IMR-90 (cell line): ENCODE data around the gene RPS16. TPM values are rescaled to one million over a fixed set of nuclear protein-coding genes. Genes with fewer than 3 reads are reported as not detected.

Experiments used
- ATAC-seq: fragments of 200-7000 bp; cut with Tn5 transposase; 2 replicates; pipeline ENCODE4 v1.9.1; 2020; ENCODE audit warnings: low read depth, mild to moderate bottlenecking, moderate library complexity
- BruUV-seq: library from RNA; stranded (reverse); fragments of 400-500 nt; replicated peaks from 2 replicates; lab custom pipeline; 2021; lab: Mats Ljungman, UMichigan
- CTCF ChIA-PET: fragments of 300-600 bp; formaldehyde crosslinking; extraction: SDS; loops from one replicate; lab custom pipeline; 2021; ENCODE audit warnings: antibody characterized with exemption; lab: Yijun Ruan, JAX
- POLR2A ChIA-PET: fragments of 300-600 bp; sonication (Branson Sonifier 250); formaldehyde crosslinking; loops from one replicate; lab custom pipeline; 2022; ENCODE audit warnings: antibody characterized with exemption; ENCODE audit not compliant: unreplicated experiment; lab: Charles Lee
- DNase-seq: peaks from one replicate; pipeline ENCODE4 v3.0.0; 2013
- H2AFZ ChIP-seq: replicated peaks from 2 replicates; pipeline ENCODE3; 2013; ENCODE audit warnings: low read length, mild to moderate bottlenecking; ENCODE audit not compliant: poor library complexity
- H2AK5ac ChIP-seq: 2 replicates; pipeline ENCODE4 v1.6.1; 2013; ENCODE audit warnings: low read depth, low read length, inconsistent platforms
- H2AK9ac ChIP-seq: replicated peaks from 2 replicates; pipeline ENCODE3; 2013; ENCODE audit warnings: mild to moderate bottlenecking, low read depth, low read length, moderate library complexity; ENCODE audit not compliant: poor library complexity
- H2BK120ac ChIP-seq: 2 replicates; pipeline ENCODE4 v1.6.1; 2013; ENCODE audit warnings: low read depth, low read length, inconsistent platforms
- H2BK15ac ChIP-seq: 3 replicates; pipeline ENCODE4 v1.6.1; 2013; ENCODE audit warnings: low read depth, low read length, inconsistent platforms
- H2BK20ac ChIP-seq: 2 replicates; pipeline ENCODE4 v1.6.1; 2013; ENCODE audit warnings: low read depth, mild to moderate bottlenecking, inconsistent platforms, low read length, moderate library complexity
- H2BK5ac ChIP-seq: 2 replicates; pipeline ENCODE4 v1.6.1; 2013; ENCODE audit warnings: mild to moderate bottlenecking, low read depth, low read length, inconsistent platforms; ENCODE audit not compliant: poor library complexity, severe bottlenecking
- H3K14ac ChIP-seq: replicated peaks from 2 replicates; pipeline ENCODE4 v1.6.1; 2013; ENCODE audit warnings: low read depth, low read length, inconsistent platforms
- H3K18ac ChIP-seq: 2 replicates; pipeline ENCODE4 v1.6.1; 2013; ENCODE audit warnings: low read depth, low read length, control low read depth
- H3K23ac ChIP-seq: 2 replicates; pipeline ENCODE4 v1.6.1; 2013; ENCODE audit warnings: low read depth, low read length, inconsistent platforms
- H3K27ac ChIP-seq: 2 replicates; pipeline ENCODE4 v1.5.1; 2013; ENCODE audit warnings: mild to moderate bottlenecking, control low read depth, low read length; ENCODE audit not compliant: insufficient read depth
- H3K27me3 ChIP-seq: 2 replicates; pipeline ENCODE4 v1.6.1; 2013; ENCODE audit warnings: low read length; ENCODE audit not compliant: control insufficient read depth, insufficient read depth
- H3K36me3 ChIP-seq: 2 replicates; pipeline ENCODE4 v1.6.1; 2013; ENCODE audit warnings: low read length, mixed read lengths; ENCODE audit not compliant: control insufficient read depth, insufficient read depth
- H3K4ac ChIP-seq: 2 replicates; pipeline ENCODE4 v1.6.1; 2013; ENCODE audit warnings: low read depth, low read length, inconsistent platforms
- H3K4me1 ChIP-seq: 2 replicates; pipeline ENCODE4 v1.6.1; 2013; ENCODE audit warnings: low read length, mixed read lengths; ENCODE audit not compliant: control insufficient read depth, insufficient read depth
- H3K4me2 ChIP-seq: 2 replicates; pipeline ENCODE4 v1.6.1; 2013; ENCODE audit warnings: low read depth, mild to moderate bottlenecking, control low read depth, low read length, moderate library complexity
- H3K4me3 ChIP-seq: 2 replicates; pipeline ENCODE4 v1.5.1; 2013; ENCODE audit warnings: low read depth, mild to moderate bottlenecking, control low read depth, low read length, moderate library complexity; ENCODE audit not compliant: insufficient read depth
- H3K56ac ChIP-seq: 2 replicates; pipeline ENCODE4 v1.6.1; 2013; ENCODE audit warnings: low read length, inconsistent platforms; ENCODE audit not compliant: insufficient read depth; ENCODE audit errors: extremely low read depth
- H3K79me1 ChIP-seq, 2 experiments: 2 replicates each; pipeline ENCODE4 v1.6.1; 2013; ENCODE audit warnings: low read length in 2 of 2, inconsistent platforms in 1 of 2, low read depth in 1 of 2
- H3K9ac ChIP-seq: 2 replicates; pipeline ENCODE4 v1.6.1; 2013; ENCODE audit warnings: low read depth, low read length, control low read depth
- H3K9me1 ChIP-seq: 2 replicates; pipeline ENCODE4 v1.6.1; 2013; ENCODE audit warnings: low read length, inconsistent platforms; ENCODE audit not compliant: insufficient read depth
- H3K9me3 ChIP-seq: 2 replicates; pipeline ENCODE4 v1.6.1; 2013; ENCODE audit warnings: low read length; ENCODE audit not compliant: control insufficient read depth, insufficient read depth
- H4K20me1 ChIP-seq: 2 replicates; pipeline ENCODE4 v1.6.1; 2013; ENCODE audit warnings: low read length, inconsistent platforms; ENCODE audit not compliant: insufficient read depth
- H4K5ac ChIP-seq: 2 replicates; pipeline ENCODE4 v1.6.1; 2013; ENCODE audit warnings: mild to moderate bottlenecking, low read depth, low read length, control low read depth
- H4K8ac ChIP-seq, 2 experiments: 2 replicates each; pipeline ENCODE4 v1.6.1; 2013; ENCODE audit warnings: low read depth in 2 of 2, low read length in 2 of 2, control low read depth in 1 of 2, inconsistent platforms in 1 of 2
- H4K91ac ChIP-seq: 2 replicates; pipeline ENCODE4 v1.6.1; 2013; ENCODE audit warnings: low read depth, low read length, inconsistent platforms; ENCODE audit not compliant: insufficient read depth
- BHLHE40 ChIP-seq: fragments of 150-350 bp; IDR thresholded peaks from 2 replicates; pipeline ENCODE4 v1.6.1; 2016; ENCODE audit warnings: mild to moderate bottlenecking, low read depth, low read length
- CEBPB ChIP-seq: IDR thresholded peaks from 2 replicates; pipeline ENCODE4 v1.6.1; 2012; ENCODE audit warnings: low read depth, low read length, improper control_type of control experiment
- CHD1 ChIP-seq: IDR thresholded peaks from 2 replicates; pipeline ENCODE4 v1.6.1; 2012; ENCODE audit warnings: low read depth, low read length, improper control_type of control experiment
- MAZ ChIP-seq: IDR thresholded peaks from 2 replicates; pipeline ENCODE4 v1.6.1; 2012; ENCODE audit warnings: low read depth, mild to moderate bottlenecking, low read length, improper control_type of control experiment, moderate library complexity, borderline replicate concordance
- MXI1 ChIP-seq: IDR thresholded peaks from 2 replicates; pipeline ENCODE4 v1.6.1; 2012; ENCODE audit warnings: low read depth, mild to moderate bottlenecking, low read length, moderate library complexity, borderline replicate concordance
- RAD21 ChIP-seq: IDR thresholded peaks from 2 replicates; pipeline ENCODE4 v1.6.1; 2012; ENCODE audit warnings: low read length, improper control_type of control experiment
- RFX5 ChIP-seq: IDR thresholded peaks from 2 replicates; pipeline ENCODE4 v1.8.0; 2012; ENCODE audit warnings: low read depth, mild to moderate bottlenecking, low read length, moderate library complexity
- SMC3 ChIP-seq: fragments of 150-350 bp; IDR thresholded peaks from 2 replicates; pipeline ENCODE4 v1.6.1; 2016; ENCODE audit warnings: low read depth, mild to moderate bottlenecking, antibody characterized with exemption, low read length, moderate library complexity
- WGBS, 2 experiments: methylation state at CpG; one replicate each; pipeline versions ENCODE4 v1.1.5 to v1.1.7; 2013; ENCODE audit warnings: missing lambda C conversion rate in 2 of 2; ENCODE audit not compliant: insufficient read length in 1 of 2; ENCODE audit errors: extremely low coverage in 2 of 2; 5-methylcytosine and 5-hydroxymethylcytosine counted together
- dilution Hi-C: fragments of 300-500 bp; cut with HindIII; formaldehyde crosslinking; loops from one replicate; pipeline ENCODE4 v1.14.3; 2018; ENCODE audit warnings: low sequenced_read_pairs; ENCODE audit not compliant: unreplicated experiment
- in situ Hi-C: fragments of 300-500 bp; cut with MboI; formaldehyde crosslinking; loops from 3 replicates; pipeline ENCODE4 v1.14.3; 2019; ENCODE audit warnings: low sequenced_read_pairs, inconsistent platforms, mixed read lengths
- intact Hi-C: fragments of 100-400 bp; cut with micrococcal nuclease; formaldehyde crosslinking; loops from 2 replicates; pipeline ENCODE4 v1.10.0; 2022
- polyA plus RNA-seq, 3 experiments: library from polyadenylated mRNA; depleted of rRNA; stranded (reverse); fragments of >200 nt; gene quantifications; 2 replicates each; pipeline ENCODE4 v1.2.3, GENCODE V29; 2012; ENCODE audit warnings: low replicate concordance in 1 of 3
- total RNA-seq: library from RNA; depleted of rRNA; stranded (reverse); fragments of >200 nt; gene quantifications from 2 replicates; pipeline ENCODE4 v1.2.3, GENCODE V29; 2012
- TF ChIP-seq, protein P1 (sequence below): fragments of 150-350 bp; IDR thresholded peaks from 2 replicates; pipeline ENCODE4 v1.6.1; 2016; ENCODE audit warnings: low read depth, mild to moderate bottlenecking, low read length, moderate library complexity, borderline replicate concordance

RPS16 gene
- total and polyA plus RNA-seq, 2 of the 4 experiments (the other 2 are of a cell fraction) = 320 to 3,500 TPM

DNA sequence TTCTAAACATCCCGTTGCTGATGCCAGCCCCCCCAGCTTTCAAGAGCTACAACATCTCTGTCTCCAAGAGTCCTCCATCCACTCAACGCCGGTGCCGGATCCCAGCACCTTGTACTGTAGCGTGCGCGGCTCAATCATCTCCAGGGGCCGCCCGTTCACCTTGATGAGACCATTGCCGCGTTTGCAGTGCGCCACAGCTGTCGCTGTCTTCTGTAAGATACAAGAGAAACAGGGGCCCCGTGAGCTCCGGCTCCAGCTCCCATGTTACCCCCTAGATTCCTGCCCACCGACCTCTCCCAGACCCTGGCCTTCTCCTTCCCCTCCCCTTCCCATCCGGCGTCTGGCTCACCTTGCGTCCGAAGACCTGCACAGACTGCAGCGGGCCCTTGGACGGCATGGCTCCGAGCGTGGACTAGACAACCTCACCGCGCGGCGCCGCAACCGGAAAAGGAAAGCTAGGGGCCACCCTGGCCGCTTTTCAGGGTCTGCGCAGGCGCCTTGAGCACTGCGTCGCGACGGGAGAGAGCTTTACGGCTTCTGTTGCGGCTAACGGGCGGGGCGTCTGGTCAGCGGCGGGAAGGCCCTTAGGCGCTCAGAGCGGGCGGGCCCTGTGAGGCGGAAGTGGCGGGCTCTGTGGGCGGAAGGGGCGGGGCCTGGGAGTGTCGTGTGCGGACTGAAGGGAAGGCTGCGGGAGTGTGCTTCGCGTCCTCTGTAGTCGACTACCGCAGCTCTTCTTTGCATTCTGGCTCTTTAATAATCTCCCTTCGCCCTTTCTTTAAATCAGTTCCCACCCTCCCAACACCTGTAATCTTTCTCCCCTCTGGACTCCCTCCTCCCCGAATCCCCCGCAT is at the start of gene RPS16 (continued):
- TF ChIP-seq, protein P1, sequence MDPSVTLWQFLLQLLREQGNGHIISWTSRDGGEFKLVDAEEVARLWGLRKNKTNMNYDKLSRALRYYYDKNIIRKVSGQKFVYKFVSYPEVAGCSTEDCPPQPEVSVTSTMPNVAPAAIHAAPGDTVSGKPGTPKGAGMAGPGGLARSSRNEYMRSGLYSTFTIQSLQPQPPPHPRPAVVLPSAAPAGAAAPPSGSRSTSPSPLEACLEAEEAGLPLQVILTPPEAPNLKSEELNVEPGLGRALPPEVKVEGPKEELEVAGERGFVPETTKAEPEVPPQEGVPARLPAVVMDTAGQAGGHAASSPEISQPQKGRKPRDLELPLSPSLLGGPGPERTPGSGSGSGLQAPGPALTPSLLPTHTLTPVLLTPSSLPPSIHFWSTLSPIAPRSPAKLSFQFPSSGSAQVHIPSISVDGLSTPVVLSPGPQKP = no peak
- TF ChIP-seq RFX5 = no peak
- TF ChIP-seq MAZ = peak; percentile 78; the same call in 1 of the 2 replicates

DNA sequence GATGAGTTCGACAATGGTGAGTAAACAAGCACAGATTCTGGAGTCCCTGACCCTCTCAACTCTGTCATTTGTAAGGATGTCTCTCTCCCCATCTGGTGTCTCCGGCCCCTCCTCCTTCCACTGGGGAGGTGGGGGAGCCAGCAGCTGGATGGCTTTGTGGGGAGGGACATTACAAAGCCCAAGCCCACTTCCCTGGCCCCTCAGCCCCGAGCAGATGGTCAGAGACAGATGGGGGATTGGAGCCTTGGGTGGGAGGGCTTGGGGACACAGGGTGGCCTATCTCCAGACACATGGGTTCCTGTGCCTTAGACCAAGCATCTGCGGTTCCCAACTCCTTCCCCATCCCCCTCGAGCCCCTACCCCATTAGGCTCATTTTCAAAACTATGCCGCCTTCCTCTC is 47.4 kb upstream of the RPS16 start:
- Histone ChIP-seq H2BK120ac (no peak overlapping the region), H3K56ac (no peak overlapping the region), H3K27me3 (no peaks in the 10 kb centered on the region), H2AK9ac (no peak overlapping the region), H3K27ac (no peak overlapping the region), H2BK15ac (no peak overlapping the region), H3K4ac (no peak overlapping the region), H3K36me3 (peaks cover 17% of the 10 kb centered on the region), H3K9ac (no peak overlapping the region), H4K8ac (no peak overlapping the region), H3K4me3 (no peak overlapping the region), H3K4me2 (no peak overlapping the region), H3K14ac (no peak overlapping the region), H3K9me3 (no peaks in the 10 kb centered on the region), H3K23ac (no peak overlapping the region), H4K5ac (no peak overlapping the region), H4K91ac (no peak overlapping the region), H2BK5ac (no peak overlapping the region), H4K20me1 (peaks cover 11% of the 10 kb centered on the region; the same call in 1 of the 2 replicates), H3K9me1 (no peaks in the 10 kb centered on the region), H2BK20ac (no peak overlapping the region), H2AK5ac (no peak overlapping the region), H2AFZ (no peak overlapping the region), H3K18ac (no peak overlapping the region), H3K4me1 (peaks cover 9% of the 10 kb centered on the region), H3K79me1 (peaks cover 32 to 33% of the 10 kb centered on the region in 2 experiments)
- dilution Hi-C loops (no loop called here), in situ Hi-C loops (no loop called here), intact Hi-C loops (no loop called here)
- CTCF ChIA-PET = no interaction called here
- DNase-seq (no peak), ATAC-seq (no peak)
- BruUV-seq = no TSS peak
- no CpG with 5 or more reads among the region's 6 CpGs for WGBS, 2 experiments
- POLR2A ChIA-PET = no interaction called here
- TF ChIP-seq SMC3 (no peak), RAD21 (no peak), BHLHE40 (no peak), CEBPB (no peak), MXI1 (no peak), CHD1 (no peak)
- TF ChIP-seq, protein P1 = no peak
